ENCODE results near the gene IVL.

GRCh38 chr1:152899883-152900282, 8.5 kb upstream of the IVL start:
- TF ChIP-seq EZH2phosphoT487 (conservative IDR thresholded peaks at IDR 0.05; ENCODE audit: low read length) = no peak
- no peak for TF ChIP-seq CTCF (IDR thresholded peaks at IDR 0.05; ENCODE audit: insufficient read depth, low read length, poor library complexity, severe bottlenecking)

Measured in SU-DHL-6 (cell line).